Activated CD8-positive, alpha-beta T cell treated with anti-CD3 and anti-CD28 coated beads for 36 hours (primary cell): ENCODE measurements around the gene CNPY3. TPM values are rescaled to one million over a fixed set of nuclear protein-coding genes. Genes with fewer than 3 reads are reported as not detected.

Experiments
- ATAC-seq: fragments of 200-7000 bp; cut with Tn5 transposase; one replicate; pipeline ENCODE4 v1.10.0; 2021; ENCODE audit warnings: mild to moderate bottlenecking, moderate library complexity
- CTCF ChIA-PET: fragments of 350-600 bp; sonication (Branson Sonifier 250); formaldehyde crosslinking; loops from one replicate; lab custom pipeline; 2021; ENCODE audit warnings: antibody characterized with exemption; lab: Charles Lee
- POLR2A ChIA-PET: fragments of 350-600 bp; sonication (Branson Sonifier 250); formaldehyde crosslinking; loops from one replicate; lab custom pipeline; 2021; ENCODE audit warnings: antibody characterized with exemption; lab: Charles Lee
- DNase-seq: peaks from one replicate; pipeline ENCODE4 v3.0.0-alpha.2; 2020
- H3K27ac Mint-ChIP-seq: one replicate; pipeline ENCODE4 v1.8.0; 2021; ENCODE audit warnings: mild to moderate bottlenecking, mixed read lengths
- H3K27me3 Mint-ChIP-seq: one replicate; pipeline ENCODE4 v1.8.0; 2021; ENCODE audit warnings: mixed read lengths
- H3K36me3 Mint-ChIP-seq: one replicate; pipeline ENCODE4 v1.8.0; 2021; ENCODE audit warnings: low read depth, mixed read lengths
- H3K4me1 Mint-ChIP-seq: one replicate; pipeline ENCODE4 v1.8.0; 2021; ENCODE audit warnings: low read depth, mixed read lengths
- H3K4me3 Mint-ChIP-seq: one replicate; pipeline ENCODE4 v1.8.0; 2021; ENCODE audit warnings: mild to moderate bottlenecking, moderate library complexity, mixed read lengths
- H3K9me3 Mint-ChIP-seq: one replicate; pipeline ENCODE4 v1.8.0; 2021; ENCODE audit warnings: mixed read lengths
- CTCF ChIP-seq: fragments of 200-600 bp; IDR thresholded peaks from one replicate; pipeline ENCODE4 v1.8.0; 2022; ENCODE audit warnings: antibody characterized with exemption, mild to moderate bottlenecking
- intact Hi-C: fragments of 100-400 bp; cut with micrococcal nuclease; formaldehyde crosslinking; loops from one replicate; pipeline ENCODE4 v1.10.0; 2022
- total RNA-seq, 2 experiments: library from RNA; stranded (reverse); gene quantifications; one replicate each; pipeline ENCODE4 v1.2.3, GENCODE V29; 2021

The CNPY3 gene
- total RNA-seq, 2 experiments from 2014 or later: 46.2 to 46.8 TPM

GRCh38 chr6:42915732-42916131, 13.5 kb upstream of the CNPY3 start, which contains the start of gene PTCRA:
Gene PTCRA, plus strand, starts transcription at chr6:42916053. Its CDS starts 17 bp downstream, at chr6:42916070.
- H3K4me3 Mint-ChIP-seq: no peak within 1 kb of the TSS
- H3K27me3 Mint-ChIP-seq: peaks cover 10% of the 10 kb centered on the region
- CTCF ChIA-PET: interaction anchor here (1.1 to 1.9 kb wide), 2 partner anchors 14 to 16 kb away, joined by 3 to 6 read pairs; no protein-coding TSS in a partner anchor
- no peak within 1 kb of the TSS for H3K27ac Mint-ChIP-seq
- H3K4me1 Mint-ChIP-seq: peaks cover 4% of the 10 kb centered on the region
- ATAC-seq: peak; percentile 25
- no peak for DNase-seq
- H3K9me3 Mint-ChIP-seq: no peaks in the 10 kb centered on the region
- H3K36me3 Mint-ChIP-seq: no peaks in the 10 kb centered on the region
- POLR2A ChIA-PET: interaction anchor here (1.2 kb wide), 1 partner anchor 64 kb away, joined by 3 read pairs; the partner anchor contains the start of gene PEX6
- intact Hi-C loops: no loop called here
- no peak for TF ChIP-seq CTCF

- H3K36me3 Mint-ChIP-seq: no peaks in the 10 kb centered on the region
- ChIA-PET CTCF (interaction anchor here (1.3 to 1.9 kb wide), 2 partner anchors 13 to 15 kb away, joined by 3 to 6 read pairs; partner anchors contain the start of gene CNPY3), POLR2A (no interaction called here)
- H3K27ac Mint-ChIP-seq: no peak overlapping the region
- no peaks in the 10 kb centered on the region for H3K9me3 Mint-ChIP-seq
- H3K4me3 Mint-ChIP-seq: no peak overlapping the region
- peak; percentile 65 for ATAC-seq
- intact Hi-C loops: no loop called here
- TF ChIP-seq CTCF: no peak
- no peak for DNase-seq
- H3K4me1 Mint-ChIP-seq: peaks cover 2% of the 10 kb centered on the region
- peaks cover 7% of the 10 kb centered on the region for H3K27me3 Mint-ChIP-seq
Observed at GRCh38 chr6:42916288-42916687, 13.0 kb upstream of the CNPY3 start.

GRCh38 chr6:42921801-42922200, 7.5 kb upstream of the CNPY3 start:
- Mint-ChIP-seq H3K9me3 (no peaks in the 10 kb centered on the region), H3K4me3 (no peak overlapping the region), H3K27ac (no peak overlapping the region), H3K27me3 (no peaks in the 10 kb centered on the region), H3K4me1 (no peaks in the 10 kb centered on the region), H3K36me3 (no peaks in the 10 kb centered on the region)
- ATAC-seq: no peak
- CTCF ChIA-PET: no interaction called here
- no peak for DNase-seq
- no peak for TF ChIP-seq CTCF
- intact Hi-C loops: no loop called here
- POLR2A ChIA-PET: no interaction called here

GRCh38 chr6:42923666-42924065, 5.6 kb upstream of the CNPY3 start:
- no peak for TF ChIP-seq CTCF
- Mint-ChIP-seq H3K27me3 (no peaks in the 10 kb centered on the region), H3K27ac (no peak overlapping the region), H3K9me3 (no peaks in the 10 kb centered on the region), H3K36me3 (no peaks in the 10 kb centered on the region), H3K4me3 (no peak overlapping the region), H3K4me1 (peaks cover 4% of the 10 kb centered on the region)
- DNase-seq (no peak), ATAC-seq (no peak)
- ChIA-PET CTCF (no interaction called here), POLR2A (no interaction called here)
- intact Hi-C loops: no loop called here

- H3K27ac Mint-ChIP-seq: no peak overlapping the region
- CTCF ChIA-PET: interaction anchor here (0.5 kb wide), 1 partner anchor 26 kb away, joined by 3 read pairs; no protein-coding TSS in a partner anchor
- H3K27me3 Mint-ChIP-seq: no peaks in the 10 kb centered on the region
- ATAC-seq (no peak), DNase-seq (no peak)
- no peaks in the 10 kb centered on the region for H3K9me3 Mint-ChIP-seq
- H3K4me1 Mint-ChIP-seq: peaks cover 8% of the 10 kb centered on the region
- intact Hi-C loops: no loop called here
- POLR2A ChIA-PET: no interaction called here
- no peak overlapping the region for H3K4me3 Mint-ChIP-seq
- TF ChIP-seq CTCF: no peak
- peaks cover 4% of the 10 kb centered on the region for H3K36me3 Mint-ChIP-seq
Observed at GRCh38 chr6:42925248-42925857, 3.9 kb upstream of the CNPY3 start.
